HepG2 (cell line): ENCODE data around the gene FN1. TPM values are rescaled to one million over a fixed set of nuclear protein-coding genes. Genes with fewer than 3 reads are reported as not detected.

Experiments
- ATAC-seq: fragments of 200-7000 bp; cut with Tn5 transposase; 3 replicates; pipeline ENCODE4 v1.9.1; 2020; ENCODE audit warnings: mild to moderate bottlenecking, moderate library complexity
- BruUV-seq: library from RNA; stranded (reverse); fragments of 400-500 nt; replicated peaks from 2 replicates; lab custom pipeline; 2021; lab: Mats Ljungman, UMichigan
- CTCF ChIA-PET: fragments of 300-600 bp; formaldehyde crosslinking; extraction: SDS; loops from one replicate; lab custom pipeline; 2021; ENCODE audit warnings: low total read pairs, inconsistent platforms, low intra/inter-chr PET ratio; lab: Yijun Ruan, JAX
- POLR2A ChIA-PET: fragments of 350-600 bp; sonication (Branson Sonifier 250); formaldehyde crosslinking; loops from one replicate; lab custom pipeline; 2020; ENCODE audit warnings: antibody characterized with exemption, inconsistent platforms; lab: Yijun Ruan, JAX
- DNase-seq: peaks from one replicate; pipeline ENCODE4 v3.0.0-alpha.2; 2015; ENCODE audit warnings: low spot score
- FAIRE-seq: peaks from 3 replicates; lab custom pipeline; 2011; peaks lifted over from hg19 to GRCh38; lab: Jason Lieb, UNC
- H2AFZ ChIP-seq: one replicate; pipeline ENCODE4 v1.6.1; 2011; ENCODE audit warnings: low read length, inconsistent platforms
- H3K27ac ChIP-seq: fragments of 300-600 bp; 3 replicates; pipeline ENCODE4 v1.8.0; 2011; ENCODE audit warnings: mixed run types, mild to moderate bottlenecking, mixed read lengths, low read length, inconsistent platforms; ENCODE audit not compliant: insufficient read depth; ENCODE audit errors: extremely low read length
- H3K27me3 ChIP-seq, 2 experiments: fragments of 200-600 bp in 1 of 2; 2 replicates in 1 of 2; 3 replicates in 1 of 2; pipeline versions ENCODE4 v1.6.0 to v1.8.0; 2011; ENCODE audit warnings: low read length in 2 of 2, mild to moderate bottlenecking in 2 of 2, moderate library complexity in 2 of 2, inconsistent platforms in 1 of 2; ENCODE audit not compliant: insufficient read depth in 2 of 2, control insufficient read depth in 1 of 2
- H3K36me3 ChIP-seq, 2 experiments: fragments of 200-600 bp in 1 of 2; replicated peaks in 1 of 2; 2 replicates in 1 of 2; 3 replicates in 1 of 2; pipeline versions ENCODE4 v1.5.1 to v1.8.0; 2011; ENCODE audit warnings: low read length in 2 of 2, inconsistent platforms in 1 of 2; ENCODE audit not compliant: insufficient read depth in 2 of 2, control insufficient read depth in 1 of 2
- H3K4me1 ChIP-seq: 2 replicates; pipeline ENCODE4 v1.5.1; 2012; ENCODE audit warnings: low read length, inconsistent platforms; ENCODE audit not compliant: insufficient read depth
- H3K4me2 ChIP-seq: 2 replicates; pipeline ENCODE4 v1.6.0; 2011; ENCODE audit warnings: low read depth, low read length, inconsistent platforms
- H3K4me3 ChIP-seq, 3 experiments: fragments of 200-600 bp in 1 of 3; sonication (generic), shearing (Covaris generic) in 1 of 3; replicated peaks in 1 of 3; 2 replicates each; pipeline ENCODE4 v1.5.1; 2011 to 2016; ENCODE audit warnings: low read length in 3 of 3, inconsistent platforms in 2 of 3, low read depth in 2 of 3, mild to moderate bottlenecking in 2 of 3, control low read depth in 1 of 3, mixed read lengths in 1 of 3; ENCODE audit not compliant: insufficient read depth in 1 of 3
- H3K79me2 ChIP-seq: one replicate; pipeline ENCODE4 v1.6.1; 2011; ENCODE audit warnings: low read length, inconsistent platforms; ENCODE audit not compliant: insufficient read depth
- H3K9ac ChIP-seq: 2 replicates; pipeline ENCODE4 v1.6.0; 2011; ENCODE audit warnings: mild to moderate bottlenecking, low read depth, low read length, inconsistent platforms; ENCODE audit not compliant: insufficient read depth
- H3K9me3 ChIP-seq: 2 replicates; pipeline ENCODE4 v1.5.1; 2012; ENCODE audit warnings: mild to moderate bottlenecking, low read length
- H4K20me1 ChIP-seq: 2 replicates; pipeline ENCODE4 v1.6.0; 2011; ENCODE audit warnings: inconsistent platforms, mild to moderate bottlenecking, low read length, moderate library complexity; ENCODE audit not compliant: insufficient read depth
- AGO2 ChIP-seq: fragments of 200-400 bp; formaldehyde crosslinking; optimal IDR thresholded peaks from 2 replicates; pipeline ENCODE3; 2017; ENCODE audit warnings: mild to moderate bottlenecking, low read depth, low read length, moderate library complexity
- ELF1 ChIP-seq: sonication (generic); formaldehyde crosslinking; IDR thresholded peaks from 2 replicates; pipeline ENCODE4 v1.4.0; 2020; ENCODE audit warnings: missing genetic modification reagents
- FOXJ3 ChIP-seq: sonication (generic); formaldehyde crosslinking; IDR thresholded peaks from 2 replicates; pipeline ENCODE4 v1.4.0; 2020; ENCODE audit warnings: missing genetic modification reagents, mild to moderate bottlenecking, borderline replicate concordance
- KLF12 ChIP-seq: sonication (generic); formaldehyde crosslinking; IDR thresholded peaks from 2 replicates; pipeline ENCODE4 v1.4.0; 2020; ENCODE audit warnings: missing genetic modification reagents, borderline replicate concordance
- NCOA5 ChIP-seq: sonication (generic); formaldehyde crosslinking; IDR thresholded peaks from 2 replicates; pipeline ENCODE4 v1.4.0; 2020; ENCODE audit warnings: missing genetic modification reagents
- NFIC ChIP-seq: IDR thresholded peaks from 2 replicates; pipeline ENCODE4 v1.6.1; 2012; ENCODE audit warnings: mild to moderate bottlenecking, low read length, inconsistent platforms
- NFYB ChIP-seq: sonication (generic); formaldehyde crosslinking; IDR thresholded peaks from 2 replicates; pipeline ENCODE4 v1.4.0; 2020; ENCODE audit warnings: missing genetic modification reagents
- PPARG ChIP-seq: conservative IDR thresholded peaks from 2 replicates; pipeline ENCODE4 v1.6.1; 2016; ENCODE audit warnings: missing biosample characterization, missing genetic modification reagents
- SRSF4 ChIP-seq: fragments of 200-400 bp; formaldehyde crosslinking; IDR thresholded peaks from one replicate; pipeline ENCODE4 v1.6.1; 2018; ENCODE audit warnings: mild to moderate bottlenecking, low read depth, low read length, moderate library complexity; ENCODE audit not compliant: poor library complexity, severe bottlenecking
- ZNF530 ChIP-seq: sonication (generic); formaldehyde crosslinking; IDR thresholded peaks from 2 replicates; pipeline ENCODE4 v1.5.0; 2020; ENCODE audit warnings: low read depth, mild to moderate bottlenecking, missing genetic modification reagents
- ZNF629 ChIP-seq: sonication (generic); formaldehyde crosslinking; conservative IDR thresholded peaks from 2 replicates; pipeline ENCODE4 v1.5.0; 2020; ENCODE audit warnings: missing genetic modification reagents
- ZNF7 ChIP-seq: IDR thresholded peaks from 2 replicates; pipeline ENCODE4 v1.6.1; 2016; ENCODE audit warnings: missing biosample characterization, missing genetic modification reagents
- ZSCAN30 ChIP-seq: sonication (generic); formaldehyde crosslinking; IDR thresholded peaks from 2 replicates; pipeline ENCODE4 v1.5.0; 2020; ENCODE audit warnings: mild to moderate bottlenecking, missing genetic modification reagents
- ZSCAN9 ChIP-seq: IDR thresholded peaks from 2 replicates; pipeline ENCODE4 v1.6.1; 2016; ENCODE audit warnings: borderline replicate concordance
- WGBS: methylation state at CpG from one replicate; pipeline ENCODE4 v1.1.6; 2017; ENCODE audit warnings: low lambda C conversion rate; 5-methylcytosine and 5-hydroxymethylcytosine counted together
- in situ Hi-C: cut with HindIII; loops from 2 replicates; pipeline ENCODE4 v1.10.0; 2017; ENCODE audit warnings: low pct_unique_long_range_greater_than_20kb; ENCODE audit not compliant: extremely low pct_ligation_motif_present
- intact Hi-C: fragments of 100-400 bp; cut with micrococcal nuclease; formaldehyde crosslinking; loops from one replicate; pipeline ENCODE4 v1.10.0; 2022; ENCODE audit not compliant: unreplicated experiment
- polyA plus RNA-seq, 8 experiments: library from polyadenylated mRNA; depleted of rRNA in 3 of 8; stranded (reverse) in 7 of 8; unstranded in 1 of 8; fragments of >200 nt; fragmentation: Illumina TruSeq in 4 of 8; extraction: Trizol in 4 of 8; gene quantifications; 2 replicates each; pipeline versions ENCODE4 v1.2.1 to v1.2.3, GENCODE V29; 2011 to 2016; ENCODE audit warnings: low read depth in 4 of 8, missing spikeins in 1 of 8, mixed read lengths in 1 of 8; ENCODE audit not compliant: insufficient read depth in 1 of 8
- total RNA-seq, 5 experiments: library from RNA; depleted of rRNA; stranded (reverse); fragments of >200 nt; fragmentation: Illumina TruSeq; extraction: Trizol; gene quantifications; 2 replicates each; pipeline ENCODE4 v1.2.3, GENCODE V29; 2016; ENCODE audit warnings: low read depth in 1 of 5
- TF ChIP-seq, protein P1 (sequence below): sonication (generic); formaldehyde crosslinking; IDR thresholded peaks from 2 replicates; pipeline ENCODE4 v1.8.0; 2022; ENCODE audit warnings: missing genetic modification reagents, low read depth, mild to moderate bottlenecking, borderline replicate concordance
- TF ChIP-seq, protein P2 (sequence below): sonication (generic); formaldehyde crosslinking; IDR thresholded peaks from 2 replicates; pipeline ENCODE4 v1.8.0; 2022; ENCODE audit warnings: mild to moderate bottlenecking, missing genetic modification reagents; ENCODE audit not compliant: insufficient replicate concordance
- TF ChIP-seq, protein P3 (sequence below): sonication (generic); formaldehyde crosslinking; IDR thresholded peaks from 2 replicates; pipeline ENCODE4 v1.4.0; 2020; ENCODE audit warnings: missing genetic modification reagents
- TF ChIP-seq, protein P4 (sequence below): sonication (generic); formaldehyde crosslinking; IDR thresholded peaks from 2 replicates; pipeline ENCODE4 v1.4.0; 2020; ENCODE audit warnings: low read depth, mild to moderate bottlenecking, missing genetic modification reagents

The FN1 gene
- total and polyA plus RNA-seq, 2 of the 13 experiments (the other 11 are each of a cell fraction or from before 2014, with no cell fraction given) = 1,847 to 6,471 TPM

DNA sequence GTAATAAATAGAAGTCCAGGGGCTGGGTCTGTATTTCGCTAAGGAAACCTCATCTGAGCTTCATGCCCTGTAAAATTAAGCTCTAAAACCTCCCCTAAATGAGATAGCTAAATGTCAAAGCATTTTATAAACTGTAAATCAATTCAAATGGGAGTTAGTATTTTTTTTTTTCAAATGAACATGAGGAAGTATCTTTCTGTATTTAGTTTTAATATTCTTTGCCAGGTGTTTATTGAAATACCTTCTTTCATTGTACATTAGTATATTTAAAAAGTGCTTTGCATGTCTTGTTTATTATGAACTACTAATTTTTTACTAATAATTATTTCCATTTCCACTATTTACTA, 76.3 kb downstream of the FN1 start:
- ATAC-seq = no peak
- in situ Hi-C loops (loop anchor here (5.0 kb wide), 1 partner anchor 573 kb away; no protein-coding TSS in a partner anchor), intact Hi-C loops (no loop called here)
- WGBS = 98% methylated on average over 1 of the region's 1 CpG
- Histone ChIP-seq H3K4me1 (no peaks in the 10 kb centered on the region), H3K27ac (peak overlapping the region; percentile 26), H3K9ac (no peak overlapping the region), H3K4me2 (no peak overlapping the region), H2AFZ (no peak overlapping the region), H3K9me3 (no peaks in the 10 kb centered on the region), H3K36me3 (peaks cover 25 to 42% of the 10 kb centered on the region in 2 experiments), H4K20me1 (peaks cover 31% of the 10 kb centered on the region), H3K79me2 (no peaks in the 10 kb centered on the region), H3K27me3 (no peaks in the 10 kb centered on the region), H3K4me3 (no peak overlapping the region)
- no peak for FAIRE-seq
- CTCF ChIA-PET = interaction anchor here (0.7 kb wide), 1 partner anchor 92 kb away, joined by 3 read pairs; no protein-coding TSS in a partner anchor
- POLR2A ChIA-PET = no interaction called here
- no peak for DNase-seq
- BruUV-seq = no TSS peak
- peak; percentile 58 for TF ChIP-seq SRSF4
- TF ChIP-seq ZNF7 (CRISPR knock-in tag) = no peak
- no peak for TF ChIP-seq ZNF629 (CRISPR knock-in tag)
- TF ChIP-seq, protein P1, sequence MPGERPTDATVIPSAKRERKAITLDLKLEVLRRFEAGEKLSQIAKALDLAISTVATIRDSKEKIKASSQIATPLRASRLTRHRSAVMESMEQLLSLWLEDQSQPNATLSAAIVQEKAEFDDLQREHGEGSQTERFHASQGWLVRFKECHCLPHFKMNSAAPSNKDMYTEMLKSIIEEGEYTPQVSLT (CRISPR knock-in tag) = no peak
- no peak for TF ChIP-seq NFYB (CRISPR knock-in tag)
- TF ChIP-seq, protein P2, sequence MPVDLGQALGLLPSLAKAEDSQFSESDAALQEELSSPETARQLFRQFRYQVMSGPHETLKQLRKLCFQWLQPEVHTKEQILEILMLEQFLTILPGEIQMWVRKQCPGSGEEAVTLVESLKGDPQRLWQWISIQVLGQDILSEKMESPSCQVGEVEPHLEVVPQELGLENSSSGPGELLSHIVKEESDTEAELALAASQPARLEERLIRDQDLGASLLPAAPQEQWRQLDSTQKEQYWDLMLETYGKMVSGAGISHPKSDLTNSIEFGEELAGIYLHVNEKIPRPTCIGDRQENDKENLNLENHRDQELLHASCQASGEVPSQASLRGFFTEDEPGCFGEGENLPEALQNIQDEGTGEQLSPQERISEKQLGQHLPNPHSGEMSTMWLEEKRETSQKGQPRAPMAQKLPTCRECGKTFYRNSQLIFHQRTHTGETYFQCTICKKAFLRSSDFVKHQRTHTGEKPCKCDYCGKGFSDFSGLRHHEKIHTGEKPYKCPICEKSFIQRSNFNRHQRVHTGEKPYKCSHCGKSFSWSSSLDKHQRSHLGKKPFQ = peak; percentile 35
- TF ChIP-seq PPARG (CRISPR knock-in tag) = no peak
- no peak for TF ChIP-seq ZNF530
- TF ChIP-seq ELF1 (CRISPR knock-in tag) = no peak
- TF ChIP-seq KLF12 (CRISPR knock-in tag) = no peak
- TF ChIP-seq, protein P3, sequence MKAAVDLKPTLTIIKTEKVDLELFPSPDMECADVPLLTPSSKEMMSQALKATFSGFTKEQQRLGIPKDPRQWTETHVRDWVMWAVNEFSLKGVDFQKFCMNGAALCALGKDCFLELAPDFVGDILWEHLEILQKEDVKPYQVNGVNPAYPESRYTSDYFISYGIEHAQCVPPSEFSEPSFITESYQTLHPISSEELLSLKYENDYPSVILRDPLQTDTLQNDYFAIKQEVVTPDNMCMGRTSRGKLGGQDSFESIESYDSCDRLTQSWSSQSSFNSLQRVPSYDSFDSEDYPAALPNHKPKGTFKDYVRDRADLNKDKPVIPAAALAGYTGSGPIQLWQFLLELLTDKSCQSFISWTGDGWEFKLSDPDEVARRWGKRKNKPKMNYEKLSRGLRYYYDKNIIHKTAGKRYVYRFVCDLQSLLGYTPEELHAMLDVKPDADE (CRISPR knock-in tag) = 0 out of 2 replicates have a peak, but pooled peaks have one; percentile 1
- no peak for TF ChIP-seq ZSCAN30 (CRISPR knock-in tag)
- no peak for TF ChIP-seq NCOA5 (CRISPR knock-in tag)
- peak; percentile 74 for TF ChIP-seq AGO2
- peak; percentile 14; the same call in 1 of the 2 replicates for TF ChIP-seq NFIC
- TF ChIP-seq, protein P4, sequence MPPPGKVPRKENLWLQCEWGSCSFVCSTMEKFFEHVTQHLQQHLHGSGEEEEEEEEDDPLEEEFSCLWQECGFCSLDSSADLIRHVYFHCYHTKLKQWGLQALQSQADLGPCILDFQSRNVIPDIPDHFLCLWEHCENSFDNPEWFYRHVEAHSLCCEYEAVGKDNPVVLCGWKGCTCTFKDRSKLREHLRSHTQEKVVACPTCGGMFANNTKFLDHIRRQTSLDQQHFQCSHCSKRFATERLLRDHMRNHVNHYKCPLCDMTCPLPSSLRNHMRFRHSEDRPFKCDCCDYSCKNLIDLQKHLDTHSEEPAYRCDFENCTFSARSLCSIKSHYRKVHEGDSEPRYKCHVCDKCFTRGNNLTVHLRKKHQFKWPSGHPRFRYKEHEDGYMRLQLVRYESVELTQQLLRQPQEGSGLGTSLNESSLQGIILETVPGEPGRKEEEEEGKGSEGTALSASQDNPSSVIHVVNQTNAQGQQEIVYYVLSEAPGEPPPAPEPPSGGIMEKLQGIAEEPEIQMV (CRISPR knock-in tag) = no peak
- TF ChIP-seq FOXJ3 = no peak
- TF ChIP-seq ZSCAN9 (CRISPR knock-in tag) = no peak
